ENCODE measurements around the gene HACD3.
"Not testable (repeated sequence)": the region's sequence is repeated elsewhere in the genome, so short reads cannot be mapped to it uniquely, and the experiment has no call there.

The HACD3 gene

GRCh38 chr15:65612949-65613744, 82.9 kb downstream of the HACD3 start:
- no peaks in the 10 kb centered on the region for H3K27me3 ChIP-seq (ENCODE audit: control insufficient read depth, insufficient read depth, low read length)
- TF ChIP-seq CTCF (IDR thresholded peaks at IDR 0.05) = no peak
- no peak overlapping the region for H3K4me3 ChIP-seq (ENCODE audit: low read depth, low read length)
- H3K4me2 ChIP-seq (ENCODE audit: low read length) = no peak overlapping the region
- peaks cover 3% of the 10 kb centered on the region for H3K79me2 ChIP-seq
- H3K36me3 ChIP-seq (ENCODE audit: control insufficient read depth, insufficient read depth, low read length) = no peaks in the 10 kb centered on the region
- H3K27ac ChIP-seq = no peak overlapping the region
- H3K4me1 ChIP-seq = peaks cover 6% of the 10 kb centered on the region
- H3K9ac ChIP-seq = no peak overlapping the region
- no peak overlapping the region for H2AFZ ChIP-seq
- no peaks in the 10 kb centered on the region for H3K9me3 ChIP-seq (ENCODE audit: control insufficient read depth, low read length)

GRCh38 chr15:65615887-65616286, 85.6 kb downstream of the HACD3 start:
- not testable (repeated sequence) for H3K36me3 ChIP-seq (ENCODE audit: control insufficient read depth, insufficient read depth, low read length); H3K27me3 ChIP-seq (ENCODE audit: control insufficient read depth, insufficient read depth, low read length); H3K79me2 ChIP-seq; H3K4me1 ChIP-seq; H3K4me3 ChIP-seq (ENCODE audit: low read depth, low read length); H2AFZ ChIP-seq; H3K4me2 ChIP-seq (ENCODE audit: low read length); H3K9ac ChIP-seq; H3K27ac ChIP-seq; H3K9me3 ChIP-seq (ENCODE audit: control insufficient read depth, low read length)

DNA sequence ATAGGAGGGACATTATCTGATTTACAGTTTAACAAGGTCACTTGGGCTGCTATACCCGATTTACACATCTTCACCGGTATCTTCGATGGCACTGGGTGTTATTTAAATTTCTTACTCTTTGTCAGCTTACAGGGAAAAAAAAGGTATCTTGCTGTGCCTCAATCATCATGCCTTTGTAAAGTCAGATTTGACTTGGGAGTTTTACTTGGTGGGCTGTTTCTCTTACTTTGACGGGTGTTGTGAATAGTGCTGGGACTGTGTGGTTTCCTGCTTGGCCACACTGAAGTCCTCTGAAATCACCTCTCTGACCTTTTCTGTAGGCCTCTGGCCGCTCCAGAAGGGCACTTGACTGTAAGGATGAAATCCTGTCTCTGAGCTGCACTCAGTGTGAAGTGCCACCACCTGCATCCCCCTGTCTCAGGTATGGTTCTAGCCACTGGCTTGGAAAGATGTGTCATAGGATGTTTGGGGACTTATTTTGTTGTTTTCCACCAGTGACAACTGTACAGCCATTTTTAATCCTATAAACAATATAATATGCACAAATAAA, 88.4 kb downstream of the HACD3 start:
- Histone ChIP-seq H3K79me2 (no peaks in the 10 kb centered on the region), H3K27me3 (ENCODE audit: control insufficient read depth, insufficient read depth, low read length) (no peaks in the 10 kb centered on the region), H3K9ac (no peak overlapping the region), H3K4me1 (no peaks in the 10 kb centered on the region), H3K27ac (no peak overlapping the region), H3K4me2 (ENCODE audit: low read length) (no peak overlapping the region), H3K9me3 (ENCODE audit: control insufficient read depth, low read length) (no peaks in the 10 kb centered on the region), H3K36me3 (ENCODE audit: control insufficient read depth, insufficient read depth, low read length) (no peaks in the 10 kb centered on the region), H3K4me3 (ENCODE audit: low read depth, low read length) (no peak overlapping the region), H2AFZ (no peak overlapping the region)
- TF ChIP-seq CTCF (IDR thresholded peaks at IDR 0.05) = no peak

DNA sequence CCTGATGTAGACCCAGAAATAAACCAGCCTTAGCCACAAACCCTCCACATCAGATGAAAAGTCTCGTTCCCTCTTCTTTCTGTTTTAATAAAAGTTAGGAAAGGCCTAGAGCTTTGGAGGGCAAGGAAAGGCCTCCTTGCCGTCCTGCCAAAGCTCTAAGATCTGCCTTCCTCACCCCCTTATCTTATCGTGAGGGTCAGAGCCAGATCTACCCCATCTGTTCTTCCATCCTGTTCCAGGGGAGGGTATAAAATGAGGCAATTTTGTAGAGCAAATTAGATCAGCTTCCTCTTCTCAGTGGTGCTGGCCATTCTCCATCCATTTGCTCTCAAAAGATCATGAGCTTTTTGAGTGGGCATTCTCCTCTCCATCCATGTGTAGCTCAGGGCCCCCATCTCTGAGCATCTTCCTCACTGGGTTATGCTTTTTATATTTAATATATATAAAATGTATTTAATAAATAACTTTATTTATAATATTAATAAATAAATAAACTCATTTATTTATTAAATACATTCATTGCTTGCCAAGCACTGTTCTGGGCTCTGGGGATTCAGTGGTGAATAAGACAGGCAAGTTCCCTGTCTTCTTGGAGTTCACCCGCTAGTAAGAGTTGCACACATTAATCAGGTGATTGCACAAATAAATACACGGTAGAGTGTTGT, 89.5 kb downstream of the HACD3 start:
- Histone ChIP-seq H3K27me3 (ENCODE audit: control insufficient read depth, insufficient read depth, low read length) (no peaks in the 10 kb centered on the region), H3K4me2 (ENCODE audit: low read length) (no peak overlapping the region), H3K4me3 (ENCODE audit: low read depth, low read length) (no peak overlapping the region), H3K36me3 (ENCODE audit: control insufficient read depth, insufficient read depth, low read length) (no peaks in the 10 kb centered on the region), H3K9ac (no peak overlapping the region), H3K9me3 (ENCODE audit: control insufficient read depth, low read length) (no peaks in the 10 kb centered on the region), H3K27ac (no peak overlapping the region), H2AFZ (no peak overlapping the region), H3K79me2 (no peaks in the 10 kb centered on the region), H3K4me1 (no peaks in the 10 kb centered on the region)
- no peak for TF ChIP-seq CTCF (IDR thresholded peaks at IDR 0.05)

DNA sequence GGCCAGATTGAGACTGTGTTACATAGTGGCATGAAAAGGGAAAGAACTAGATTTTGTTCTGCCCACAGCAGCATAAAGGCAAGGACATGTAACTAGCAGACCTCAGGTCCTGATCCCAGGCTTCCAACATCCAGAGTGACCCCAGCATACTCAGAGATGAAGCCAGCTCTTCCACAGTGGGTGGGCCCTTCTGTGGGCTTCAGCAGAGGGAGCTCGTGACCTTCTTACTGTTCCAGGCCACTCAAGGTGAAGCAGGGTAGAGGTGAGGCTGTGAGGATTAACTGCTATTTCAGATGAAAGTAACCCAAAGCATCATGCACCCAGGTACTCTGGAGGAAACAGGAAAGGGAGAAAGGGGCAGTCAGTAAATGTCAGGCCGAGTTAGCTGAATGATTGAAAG, 90.6 kb downstream of the HACD3 start:
- no peaks in the 10 kb centered on the region for H3K9me3 ChIP-seq (ENCODE audit: control insufficient read depth, low read length)
- H2AFZ ChIP-seq = no peak overlapping the region
- no peak overlapping the region for H3K4me3 ChIP-seq (ENCODE audit: low read depth, low read length)
- H3K9ac ChIP-seq = no peak overlapping the region
- H3K79me2 ChIP-seq = no peaks in the 10 kb centered on the region
- TF ChIP-seq CTCF (IDR thresholded peaks at IDR 0.05) = no peak
- no peak overlapping the region for H3K4me2 ChIP-seq (ENCODE audit: low read length)
- no peaks in the 10 kb centered on the region for H3K27me3 ChIP-seq (ENCODE audit: control insufficient read depth, insufficient read depth, low read length)
- no peaks in the 10 kb centered on the region for H3K36me3 ChIP-seq (ENCODE audit: control insufficient read depth, insufficient read depth, low read length)
- no peaks in the 10 kb centered on the region for H3K4me1 ChIP-seq
- H3K27ac ChIP-seq = no peak overlapping the region
